ENCODE results near the gene SESTD1. TPM values are rescaled to one million over a fixed set of nuclear protein-coding genes. Genes with fewer than 3 reads are reported as not detected.

SESTD1 gene
- total and polyA plus RNA-seq, 2 experiments from 2014 or later, result 12.6 to 21.6 TPM

GRCh38 chr2:179072527-179072926, 192.1 kb downstream of the SESTD1 start (continued):
- no peak for TF ChIP-seq CTCF (conservative IDR thresholded peaks at IDR 0.05; ENCODE audit: low read depth in 2 of 2)

GRCh38 chr2:179071810-179072355, 192.7 kb downstream of the SESTD1 start:
- Mint-ChIP-seq H3K36me3 (ENCODE audit: low read depth) (peaks cover 9% of the 10 kb centered on the region), H3K27me3 (ENCODE audit: insufficient read depth, low read depth, poor library complexity) (no peaks in the 10 kb centered on the region), H3K27ac (no peak overlapping the region), H3K9me3 (peaks cover 20% of the 10 kb centered on the region), H3K4me1 (no peaks in the 10 kb centered on the region; the same call in 2 of the 3 replicates), H3K4me3 (no peak overlapping the region)
- peaks cover 6% of the 10 kb centered on the region; the same call in 1 of the 2 replicates for H3K9me2 ChIP-seq (ENCODE audit: insufficient read depth)
- no peak overlapping the region for H3K27ac ChIP-seq (ENCODE audit: low read depth)
- DNase-seq (ENCODE audit: low spot score), result no peak
- no peak for ATAC-seq
- no peaks in the 10 kb centered on the region for H3F3A ChIP-seq (replicated peaks; ENCODE audit: low read depth)
- no peak overlapping the region for H2AFZ ChIP-seq
- no peak overlapping the region for H3K4me2 ChIP-seq
- no peaks in the 10 kb centered on the region for H3K27me3 ChIP-seq (ENCODE audit: insufficient read depth)
- H3K36me3 ChIP-seq (ENCODE audit: insufficient read depth), result no peaks in the 10 kb centered on the region; the same call in 1 of the 2 replicates
- no peaks in the 10 kb centered on the region for H3K79me2 ChIP-seq (replicated peaks; ENCODE audit: insufficient read depth)
- no peaks in the 10 kb centered on the region for H3K4me1 ChIP-seq (ENCODE audit: insufficient read depth)
- H3K4me3 ChIP-seq, result no peak overlapping the region
- no peaks in the 10 kb centered on the region for H4K20me1 ChIP-seq (replicated peaks; ENCODE audit: insufficient read depth)
- TF ChIP-seq JUNB (IDR thresholded peaks at IDR 0.05; ENCODE audit: unreplicated experiment), result no peak
- TF ChIP-seq CREB1 (CRISPR knock-in tag; IDR thresholded peaks at IDR 0.05; ENCODE audit: low read depth), result no peak
- no peak for TF ChIP-seq EZH2 (IDR thresholded peaks at IDR 0.05; ENCODE audit: low read depth, unreplicated experiment)
- no peak for TF ChIP-seq CTCF (conservative IDR thresholded peaks at IDR 0.05; ENCODE audit: low read depth in 2 of 2)
- no peak for TF ChIP-seq STAT1 (IDR thresholded peaks at IDR 0.05; ENCODE audit: unreplicated experiment)
- TF ChIP-seq ZNF462 (CRISPR knock-in tag; IDR thresholded peaks at IDR 0.05), result no peak
- TF ChIP-seq EZH2phosphoT487 (IDR thresholded peaks at IDR 0.05; ENCODE audit: unreplicated experiment), result no peak
- no peak for TF ChIP-seq ZNF331 (CRISPR knock-in tag; IDR thresholded peaks at IDR 0.05; ENCODE audit: low read depth)
- TF ChIP-seq POLR2AphosphoS5 (IDR thresholded peaks at IDR 0.05; ENCODE audit: low read depth), result no peak
- TF ChIP-seq ZNF114 (CRISPR knock-in tag; IDR thresholded peaks at IDR 0.05), result no peak
- TF ChIP-seq, protein P1, sequence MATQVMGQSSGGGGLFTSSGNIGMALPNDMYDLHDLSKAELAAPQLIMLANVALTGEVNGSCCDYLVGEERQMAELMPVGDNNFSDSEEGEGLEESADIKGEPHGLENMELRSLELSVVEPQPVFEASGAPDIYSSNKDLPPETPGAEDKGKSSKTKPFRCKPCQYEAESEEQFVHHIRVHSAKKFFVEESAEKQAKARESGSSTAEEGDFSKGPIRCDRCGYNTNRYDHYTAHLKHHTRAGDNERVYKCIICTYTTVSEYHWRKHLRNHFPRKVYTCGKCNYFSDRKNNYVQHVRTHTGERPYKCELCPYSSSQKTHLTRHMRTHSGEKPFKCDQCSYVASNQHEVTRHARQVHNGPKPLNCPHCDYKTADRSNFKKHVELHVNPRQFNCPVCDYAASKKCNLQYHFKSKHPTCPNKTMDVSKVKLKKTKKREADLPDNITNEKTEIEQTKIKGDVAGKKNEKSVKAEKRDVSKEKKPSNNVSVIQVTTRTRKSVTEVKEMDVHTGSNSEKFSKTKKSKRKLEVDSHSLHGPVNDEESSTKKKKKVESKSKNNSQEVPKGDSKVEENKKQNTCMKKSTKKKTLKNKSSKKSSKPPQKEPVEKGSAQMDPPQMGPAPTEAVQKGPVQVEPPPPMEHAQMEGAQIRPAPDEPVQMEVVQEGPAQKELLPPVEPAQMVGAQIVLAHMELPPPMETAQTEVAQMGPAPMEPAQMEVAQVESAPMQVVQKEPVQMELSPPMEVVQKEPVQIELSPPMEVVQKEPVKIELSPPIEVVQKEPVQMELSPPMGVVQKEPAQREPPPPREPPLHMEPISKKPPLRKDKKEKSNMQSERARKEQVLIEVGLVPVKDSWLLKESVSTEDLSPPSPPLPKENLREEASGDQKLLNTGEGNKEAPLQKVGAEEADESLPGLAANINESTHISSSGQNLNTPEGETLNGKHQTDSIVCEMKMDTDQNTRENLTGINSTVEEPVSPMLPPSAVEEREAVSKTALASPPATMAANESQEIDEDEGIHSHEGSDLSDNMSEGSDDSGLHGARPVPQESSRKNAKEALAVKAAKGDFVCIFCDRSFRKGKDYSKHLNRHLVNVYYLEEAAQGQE (IDR thresholded peaks at IDR 0.05; ENCODE audit: unreplicated experiment), result no peak
